ENCODE measurements around the gene PDP2.

DNA sequence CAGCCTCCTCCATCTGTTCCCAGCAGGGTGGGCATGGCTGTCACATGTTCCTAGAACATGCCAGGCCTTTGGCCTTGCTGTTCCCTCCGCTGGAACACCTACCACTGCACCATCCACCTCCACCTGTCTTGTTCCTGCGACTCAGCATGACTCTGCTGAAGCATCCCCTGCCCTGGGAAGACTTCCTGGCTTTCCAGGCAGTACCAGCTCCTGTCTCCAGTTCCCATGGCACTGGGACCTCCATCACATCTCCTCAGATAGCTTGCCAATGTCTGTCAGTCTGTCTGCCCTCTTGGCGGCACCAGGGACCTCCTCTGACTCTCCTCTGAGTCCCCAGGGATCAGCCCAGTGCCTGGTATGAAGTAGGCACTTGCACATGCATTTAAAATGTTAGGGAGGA lies 15.7 kb downstream of the PDP2 start:
- TF ChIP-seq POLR2AphosphoS5 (IDR thresholded peaks at IDR 0.05) (no peak), CTCF (IDR thresholded peaks at IDR 0.05) (no peak)
